A673 (cell line): ENCODE data around the gene DNAJC21. TPM values are rescaled to one million over a fixed set of nuclear protein-coding genes. Genes with fewer than 3 reads are reported as not detected.

ENCODE experiments used
- BruUV-seq: library from RNA; stranded (reverse); fragments of 400-500 nt; replicated peaks from 2 replicates; lab custom pipeline; 2021; lab: Mats Ljungman, UMichigan
- CTCF ChIA-PET: fragments of 300-600 bp; sonication (Branson Sonifier 250); formaldehyde crosslinking; loops from one replicate; lab custom pipeline; 2022; ENCODE audit warnings: antibody characterized with exemption; lab: Charles Lee
- POLR2A ChIA-PET: fragments of 300-600 bp; sonication (Branson Sonifier 250); formaldehyde crosslinking; loops from one replicate; lab custom pipeline; 2022; ENCODE audit warnings: antibody characterized with exemption; ENCODE audit not compliant: low non-redundant PET; lab: Charles Lee
- DNase-seq: peaks from one replicate; pipeline ENCODE4 v3.0.0-alpha.2; 2015; ENCODE audit warnings: low spot score
- H3K27ac ChIP-seq: fragments of 200-600 bp; sonication (generic); 2 replicates; pipeline ENCODE4 v1.5.1; 2016; ENCODE audit warnings: mixed run types, low read depth, mild to moderate bottlenecking, mixed read lengths, antibody characterized with exemption, low read length; ENCODE audit not compliant: poor library complexity, severe bottlenecking
- H3K27me3 ChIP-seq: fragments of 200-600 bp; sonication (generic); replicated peaks from 2 replicates; pipeline ENCODE4 v1.6.1; 2017; ENCODE audit warnings: mixed run types, low read depth, mild to moderate bottlenecking, mixed read lengths, antibody characterized with exemption, low read length; ENCODE audit not compliant: insufficient read depth, poor library complexity
- H3K36me3 ChIP-seq: fragments of 200-600 bp; sonication (generic); 2 replicates; pipeline ENCODE4 v1.6.1; 2016; ENCODE audit warnings: mixed run types, mild to moderate bottlenecking, mixed read lengths, antibody characterized with exemption, low read length; ENCODE audit not compliant: insufficient read depth, poor library complexity, severe bottlenecking
- H3K4me1 ChIP-seq: fragments of 200-600 bp; sonication (generic); 2 replicates; pipeline ENCODE4 v1.6.1; 2017; ENCODE audit warnings: mixed run types, mild to moderate bottlenecking, mixed read lengths, antibody characterized with exemption, low read length; ENCODE audit not compliant: insufficient read depth, poor library complexity, severe bottlenecking
- H3K4me3 ChIP-seq: fragments of 200-600 bp; sonication (generic); 2 replicates; pipeline ENCODE4 v1.5.1; 2016; ENCODE audit warnings: low read depth, mixed run types, mild to moderate bottlenecking, mixed read lengths, low read length; ENCODE audit not compliant: poor library complexity, severe bottlenecking
- H3K9me3 ChIP-seq: fragments of 200-600 bp; sonication (generic); 2 replicates; pipeline ENCODE4 v1.6.1; 2016; ENCODE audit warnings: mixed run types, low read depth, mild to moderate bottlenecking, mixed read lengths, antibody characterized with exemption, low read length; ENCODE audit not compliant: poor library complexity, severe bottlenecking
- CTCF ChIP-seq: fragments of 300-800, 200-600 bp; sonication (generic); conservative IDR thresholded peaks from 2 replicates; pipeline ENCODE4 v1.5.1; 2017; ENCODE audit warnings: low read depth, mild to moderate bottlenecking, antibody characterized with exemption, low read length, moderate library complexity, mixed read lengths
- EZH2 ChIP-seq: fragments of 200-600 bp; sonication (generic); IDR thresholded peaks from 2 replicates; pipeline ENCODE4 v1.6.1; 2017; ENCODE audit warnings: borderline replicate concordance, low read depth, mild to moderate bottlenecking, mixed read lengths, antibody characterized with exemption, low read length; ENCODE audit not compliant: poor library complexity, severe bottlenecking
- intact Hi-C: fragments of 100-400 bp; cut with micrococcal nuclease; formaldehyde crosslinking; loops from one replicate; pipeline ENCODE4 v1.10.0; 2022; ENCODE audit not compliant: unreplicated experiment
- total RNA-seq: library from RNA; stranded (reverse); gene quantifications from 2 replicates; pipeline ENCODE4 v1.2.3, GENCODE V29; 2021

DNAJC21 gene
- total RNA-seq, 1 experiment from 2014 or later: 48.7 TPM

- TF ChIP-seq EZH2 (no peak), CTCF (no peak)
- no peak overlapping the region for H3K4me3 ChIP-seq
- BruUV-seq: no TSS peak
- no peak overlapping the region for H3K27ac ChIP-seq
- CTCF ChIA-PET: interaction anchor here (1.7 kb wide), 1 partner anchor 46 kb away, joined by 5 read pairs; no protein-coding TSS in a partner anchor
- DNase-seq: no peak
- no peaks in the 10 kb centered on the region for H3K27me3 ChIP-seq
- H3K36me3 ChIP-seq: no peaks in the 10 kb centered on the region
- POLR2A ChIA-PET: no interaction called here
- H3K4me1 ChIP-seq: no peaks in the 10 kb centered on the region
- H3K9me3 ChIP-seq: no peaks in the 10 kb centered on the region
- intact Hi-C loops: loop anchor here (5.0 kb wide), 3 partner anchors 47 to 532 kb away; no protein-coding TSS in a partner anchor
These were observed 74.8 kb downstream of the DNAJC21 start for GRCh38 chr5:35004200-35004599.

GRCh38 chr5:35004771-35005170 is 75.4 kb downstream of the DNAJC21 start:
- no peaks in the 10 kb centered on the region for H3K36me3 ChIP-seq
- H3K9me3 ChIP-seq: no peaks in the 10 kb centered on the region

More at GRCh38 chr5:35004771-35005170, 75.4 kb downstream of the DNAJC21 start:
- Histone ChIP-seq H3K27ac (no peak overlapping the region), H3K4me1 (no peaks in the 10 kb centered on the region), H3K4me3 (no peak overlapping the region), H3K27me3 (no peaks in the 10 kb centered on the region)
- TF ChIP-seq CTCF (no peak), EZH2 (no peak)
- DNase-seq: no peak
- ChIA-PET CTCF (no interaction called here), POLR2A (no interaction called here)
- BruUV-seq: no TSS peak
- intact Hi-C loops: loop anchor here (5.0 kb wide), 3 partner anchors 47 to 532 kb away; no protein-coding TSS in a partner anchor

Other genes with a start within 250 kb of the DNAJC21 start
- gene TTC23L, start 90.4 kb upstream of the DNAJC21 start, total RNA-seq: 0.41 and 0.55 TPM in 2 replicates
- 38.5 and 40.8 TPM in 2 replicates for gene RAD1, start 14.1 kb upstream of the DNAJC21 start, total RNA-seq
- gene BRIX1, start 13.8 kb upstream of the DNAJC21 start, total RNA-seq: 84.8 and 93.3 TPM in 2 replicates
- gene AGXT2, start 118.4 kb downstream of the DNAJC21 start, total RNA-seq: not detected in 2 replicates